Thyroid gland (tissue), 4 donors: ENCODE measurements around the gene POLR3B. TPM values are rescaled to one million over a fixed set of nuclear protein-coding genes. Genes with fewer than 3 reads are reported as not detected.

Experiments used
- DNase-seq, 2 donors: peaks; one replicate each; pipeline ENCODE4 v3.0.0-alpha.2; 2019
- H3K27ac ChIP-seq, 3 donors: fragments of 200-600 bp; sonication (generic); 1 replicate in 2 of 3; 2 replicates in 1 of 3; pipeline ENCODE4 v1.5.1; 2016 to 2019; ENCODE audit warnings: mild to moderate bottlenecking in 1 of 3, moderate library complexity in 1 of 3
- H3K27me3 ChIP-seq: fragments of 200-600 bp; sonication (generic); one replicate; pipeline ENCODE4 v1.5.1; 2019
- H3K36me3 ChIP-seq, 2 donors: fragments of 200-600 bp; sonication (generic); one replicate each; pipeline ENCODE4 v1.5.1; 2016 to 2019
- H3K4me1 ChIP-seq, 2 donors: fragments of 200-600 bp; sonication (generic); one replicate each; pipeline ENCODE4 v1.5.1; 2017 to 2019
- H3K4me3 ChIP-seq, 3 donors: fragments of 200-600 bp; sonication (generic); replicated peaks in 1 of 3; 1 replicate in 2 of 3; 2 replicates in 1 of 3; pipeline ENCODE4 v1.5.1; 2016; ENCODE audit warnings: mild to moderate bottlenecking in 1 of 3
- H3K9me3 ChIP-seq: fragments of 200-600 bp; sonication (generic); one replicate; pipeline ENCODE4 v1.5.1; 2017
- POLR2A ChIP-seq, 2 donors: fragments of 450-650 bp; IDR thresholded peaks; one replicate each; pipeline ENCODE4 v1.6.1; 2017; ENCODE audit warnings: antibody characterized with exemption in 2 of 2, mild to moderate bottlenecking in 2 of 2, moderate library complexity in 1 of 2
- WGBS, 2 donors: methylation state at CpG; one replicate each; pipeline ENCODE4 v1.1.5; 2017; 5-methylcytosine and 5-hydroxymethylcytosine counted together
- intact Hi-C: fragments of 100-400 bp; cut with DNase I; formaldehyde crosslinking; loops from one replicate; pipeline ENCODE4 v1.15.1; 2023
- total RNA-seq, 4 donors: library from RNA; depleted of rRNA; stranded (reverse); fragments of >200 nt; gene quantifications; one replicate each; pipeline ENCODE4 v1.2.3, GENCODE V29; 2016
- TF ChIP-seq, protein P1 (sequence below), 6 experiments: fragments of 200-600 bp in 3 of 6; fragments of 450-650 bp in 3 of 6; sonication (generic) in 3 of 6; IDR thresholded peaks; one replicate each; pipeline ENCODE4 v1.5.1; 2016 to 2019; ENCODE audit warnings: antibody characterized with exemption in 6 of 6, mild to moderate bottlenecking in 2 of 6, inconsistent platforms in 1 of 6, moderate library complexity in 1 of 6

The POLR3B gene
- total RNA-seq, 4 donors from 2014 or later: 6.0 to 13.8 (median 12.0) TPM

DNA sequence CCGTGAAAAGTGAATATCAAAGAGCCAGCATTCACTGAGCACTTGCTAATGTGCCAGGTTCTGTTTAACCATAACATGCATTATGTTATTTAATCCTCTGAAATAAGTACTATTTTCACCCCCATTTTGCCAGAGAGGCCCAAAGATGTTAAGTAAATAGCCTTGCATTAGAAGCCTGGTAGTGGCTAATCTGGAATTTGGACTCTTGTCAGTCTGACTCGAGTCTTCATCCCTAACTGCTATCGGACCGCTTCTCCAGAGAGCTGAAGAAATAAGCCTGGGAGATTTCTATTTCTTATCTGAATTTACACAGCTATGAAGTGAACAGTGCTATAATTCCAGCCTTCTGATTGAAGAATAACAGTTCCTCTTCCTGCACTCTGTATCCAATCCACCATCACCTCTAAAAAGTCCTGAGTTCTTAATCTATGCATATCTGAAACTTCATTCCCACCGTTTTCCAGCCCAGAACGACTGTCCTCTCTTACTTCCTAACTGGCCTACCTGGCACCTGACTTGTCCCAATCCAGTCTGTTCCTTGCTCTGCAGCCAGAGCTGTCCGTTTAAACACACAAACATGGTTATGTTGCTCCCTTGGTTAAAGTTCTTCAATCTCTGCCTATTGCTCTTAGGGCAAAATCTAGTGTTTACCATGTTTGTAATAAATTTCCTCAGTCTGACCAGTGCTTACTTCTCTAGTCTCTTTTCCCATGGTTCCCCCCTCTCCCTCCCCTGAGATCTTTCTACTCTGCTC lies 2.3 kb downstream of the POLR3B start:
- DNase-seq: no peak
- no peaks in the 10 kb centered on the region for H3K36me3 ChIP-seq
- intact Hi-C loops: loop anchor here (10.0 kb wide), 1 partner anchor 115 kb away; the partner anchor contains the start of gene CKAP4
- H3K4me1 ChIP-seq: peaks cover 4 to 14% of the 10 kb centered on the region in 2 donors
- H3K4me3 ChIP-seq: no peak overlapping the region
- no peaks in the 10 kb centered on the region for H3K27me3 ChIP-seq
- TF ChIP-seq, protein P1, sequence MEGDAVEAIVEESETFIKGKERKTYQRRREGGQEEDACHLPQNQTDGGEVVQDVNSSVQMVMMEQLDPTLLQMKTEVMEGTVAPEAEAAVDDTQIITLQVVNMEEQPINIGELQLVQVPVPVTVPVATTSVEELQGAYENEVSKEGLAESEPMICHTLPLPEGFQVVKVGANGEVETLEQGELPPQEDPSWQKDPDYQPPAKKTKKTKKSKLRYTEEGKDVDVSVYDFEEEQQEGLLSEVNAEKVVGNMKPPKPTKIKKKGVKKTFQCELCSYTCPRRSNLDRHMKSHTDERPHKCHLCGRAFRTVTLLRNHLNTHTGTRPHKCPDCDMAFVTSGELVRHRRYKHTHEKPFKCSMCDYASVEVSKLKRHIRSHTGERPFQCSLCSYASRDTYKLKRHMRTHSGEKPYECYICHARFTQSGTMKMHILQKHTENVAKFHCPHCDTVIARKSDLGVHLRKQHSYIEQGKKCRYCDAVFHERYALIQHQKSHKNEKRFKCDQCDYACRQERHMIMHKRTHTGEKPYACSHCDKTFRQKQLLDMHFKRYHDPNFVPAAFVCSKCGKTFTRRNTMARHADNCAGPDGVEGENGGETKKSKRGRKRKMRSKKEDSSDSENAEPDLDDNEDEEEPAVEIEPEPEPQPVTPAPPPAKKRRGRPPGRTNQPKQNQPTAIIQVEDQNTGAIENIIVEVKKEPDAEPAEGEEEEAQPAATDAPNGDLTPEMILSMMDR (IDR thresholded peaks at IDR 0.05): no peak
- no peak for TF ChIP-seq POLR2A (IDR thresholded peaks at IDR 0.05)
- H3K27ac ChIP-seq: no peak overlapping the region
- no peaks in the 10 kb centered on the region for H3K9me3 ChIP-seq
- 90 to 91% methylated on average over 7 of the region's 7 CpGs for WGBS, 2 donors

DNA sequence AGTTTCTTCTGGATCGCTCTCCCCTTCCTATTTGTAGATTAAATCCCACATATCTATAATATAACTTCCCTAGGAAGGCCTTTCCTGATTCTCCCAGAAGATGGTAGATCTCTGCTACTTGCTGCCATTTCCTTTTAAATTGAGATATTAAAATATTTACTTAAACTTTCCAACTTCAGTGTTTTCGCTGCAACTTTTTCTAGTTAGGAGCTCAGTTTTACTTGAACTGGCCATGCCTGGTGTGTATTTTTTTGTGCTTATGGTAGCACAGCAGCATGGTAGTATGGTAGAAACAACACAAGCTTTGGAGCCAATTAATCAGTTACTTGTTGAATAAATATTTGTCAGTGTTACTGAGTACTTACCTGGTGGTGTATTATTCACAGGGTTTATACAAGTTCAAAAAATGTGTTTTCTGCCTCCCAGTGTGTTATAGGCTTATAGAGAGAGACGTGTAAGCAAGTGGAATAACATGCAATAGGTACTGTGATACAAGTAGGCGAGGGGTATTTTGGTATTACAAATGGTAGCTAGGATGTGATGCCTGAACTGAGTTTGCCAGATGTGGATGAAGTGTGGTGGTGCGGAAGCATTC lies 2.9 kb downstream of the POLR3B start:
- DNase-seq: no peak
- Histone ChIP-seq H3K36me3 (no peaks in the 10 kb centered on the region), H3K4me3 (no peak overlapping the region), H3K27ac (no peak overlapping the region), H3K9me3 (no peaks in the 10 kb centered on the region), H3K4me1 (peaks cover 4 to 14% of the 10 kb centered on the region in 2 donors), H3K27me3 (no peaks in the 10 kb centered on the region)
- intact Hi-C loops: no loop called here
- TF ChIP-seq, protein P1 (IDR thresholded peaks at IDR 0.05): no peak
- TF ChIP-seq POLR2A (IDR thresholded peaks at IDR 0.05): no peak
- 95 to 96% methylated on average over 5 of the region's 5 CpGs for WGBS, 2 donors

DNA sequence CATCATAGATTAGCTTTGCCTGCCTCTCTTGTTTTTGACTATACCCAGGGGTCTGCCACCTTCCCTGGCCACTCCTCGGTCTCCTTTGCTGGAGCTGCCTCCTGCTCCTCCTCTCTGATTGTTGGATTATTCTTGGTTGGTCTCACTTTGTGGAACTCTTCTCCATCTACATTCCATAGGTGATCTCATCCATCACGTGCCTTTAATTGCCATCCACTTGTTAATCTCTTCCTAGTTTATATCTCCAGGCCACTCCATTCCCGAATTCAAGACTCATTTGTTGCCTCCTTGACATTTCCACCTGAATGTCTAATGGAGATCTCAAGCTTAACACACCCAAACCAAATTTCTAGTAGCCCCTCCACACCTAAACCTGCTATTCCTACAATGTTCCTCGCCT lies 5.4 kb downstream of the POLR3B start:
- no peak overlapping the region for H3K27ac ChIP-seq
- WGBS, 2 donors: 77 to 83% methylated on average over 4 of the region's 4 CpGs
- DNase-seq: no peak
- no peaks in the 10 kb centered on the region for H3K27me3 ChIP-seq
- H3K4me1 ChIP-seq: peaks cover 0 to 9% of the 10 kb centered on the region in 2 donors
- H3K9me3 ChIP-seq: no peaks in the 10 kb centered on the region
- no peaks in the 10 kb centered on the region for H3K36me3 ChIP-seq
- TF ChIP-seq, protein P1 (IDR thresholded peaks at IDR 0.05): no peak
- no peak for TF ChIP-seq POLR2A (IDR thresholded peaks at IDR 0.05)
- H3K4me3 ChIP-seq: no peak overlapping the region
- intact Hi-C loops: no loop called here

DNA sequence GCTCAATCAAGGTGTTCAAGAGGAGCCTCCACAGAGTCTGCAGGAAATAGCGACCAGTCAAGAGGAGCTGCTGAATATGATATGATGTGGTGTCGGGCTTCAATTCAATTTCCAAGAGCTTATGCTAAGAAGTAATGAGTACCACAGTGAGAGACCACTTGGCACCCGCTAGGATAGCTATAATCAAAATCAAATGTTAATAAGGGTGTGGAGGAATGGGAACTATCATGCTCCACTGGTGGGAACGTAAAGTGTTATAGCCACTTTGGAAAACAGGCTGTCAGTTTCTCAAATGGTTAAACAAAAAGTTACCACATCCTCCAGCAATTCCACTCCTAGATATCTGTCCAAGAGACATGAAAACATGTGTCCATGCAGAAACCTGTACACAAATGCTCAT lies 6.7 kb downstream of the POLR3B start:
- no peak for DNase-seq
- no peaks in the 10 kb centered on the region for H3K9me3 ChIP-seq
- TF ChIP-seq POLR2A (IDR thresholded peaks at IDR 0.05): no peak
- no peak overlapping the region for H3K4me3 ChIP-seq
- H3K27ac ChIP-seq: no peak overlapping the region
- H3K27me3 ChIP-seq: no peaks in the 10 kb centered on the region
- no peaks in the 10 kb centered on the region for H3K36me3 ChIP-seq
- intact Hi-C loops: no loop called here
- 95% methylated on average over 4 of the region's 4 CpGs for WGBS, 2 donors
- peaks cover 0 to under 1% of the 10 kb centered on the region in 2 donors for H3K4me1 ChIP-seq

DNA sequence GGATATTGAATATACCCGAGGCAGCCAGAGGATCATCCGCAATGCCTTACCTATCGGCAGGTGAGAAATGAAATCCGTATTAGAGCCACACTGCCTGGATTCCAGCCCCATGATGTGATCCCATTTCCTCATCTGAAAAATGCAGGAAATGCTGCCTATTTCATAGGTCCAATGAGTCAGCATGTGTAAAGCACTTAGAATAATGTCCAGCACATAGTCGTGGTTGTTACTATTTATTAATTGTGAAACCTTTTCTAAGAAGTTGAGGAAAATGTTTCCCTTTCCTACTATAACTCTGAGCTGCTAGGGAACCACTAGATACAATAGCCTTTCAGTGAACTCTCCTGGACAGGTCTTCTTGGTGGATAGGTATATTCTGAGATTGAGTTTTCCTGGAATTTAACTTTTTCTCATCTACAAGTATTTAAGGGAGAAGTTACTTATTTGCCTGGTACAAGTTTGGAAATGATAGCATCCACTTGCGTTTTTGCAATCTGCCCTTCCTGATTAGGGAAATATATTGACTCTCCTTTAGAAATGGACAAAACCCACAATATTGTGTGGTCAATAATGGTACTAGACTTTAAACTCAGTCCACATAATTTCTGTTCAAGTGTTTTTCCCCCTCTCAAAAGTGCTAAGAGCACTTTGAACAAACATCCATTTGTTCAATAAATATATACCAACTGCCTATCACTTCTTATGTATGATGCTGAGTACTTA lies 12.2 kb downstream of the POLR3B start:
- no peak overlapping the region for H3K27ac ChIP-seq
- TF ChIP-seq, protein P1 (IDR thresholded peaks at IDR 0.05): no peak
- no peak for TF ChIP-seq POLR2A (IDR thresholded peaks at IDR 0.05)
- H3K9me3 ChIP-seq: no peaks in the 10 kb centered on the region
- no peak for DNase-seq
- no peaks in the 10 kb centered on the region for H3K36me3 ChIP-seq
- no peaks in the 10 kb centered on the region for H3K4me1 ChIP-seq
- no peaks in the 10 kb centered on the region for H3K27me3 ChIP-seq
- 89 to 90% methylated on average over 6 of the region's 6 CpGs for whole genome bisulfite sequencing, 2 donors
- no peak overlapping the region for H3K4me3 ChIP-seq
- intact Hi-C loops: no loop called here
